Globus pallidus (tissue), 1 donor: ENCODE measurements around the gene ZNF684.
"Not testable (repeated sequence)": the region's sequence is repeated elsewhere in the genome, so short reads cannot be mapped to it uniquely, and the experiment has no call there.

Experiments
- DNase-seq: peaks from one replicate; pipeline ENCODE4 v3.0.0-alpha.2; 2015; ENCODE audit warnings: low spot score

The ZNF684 gene

DNA sequence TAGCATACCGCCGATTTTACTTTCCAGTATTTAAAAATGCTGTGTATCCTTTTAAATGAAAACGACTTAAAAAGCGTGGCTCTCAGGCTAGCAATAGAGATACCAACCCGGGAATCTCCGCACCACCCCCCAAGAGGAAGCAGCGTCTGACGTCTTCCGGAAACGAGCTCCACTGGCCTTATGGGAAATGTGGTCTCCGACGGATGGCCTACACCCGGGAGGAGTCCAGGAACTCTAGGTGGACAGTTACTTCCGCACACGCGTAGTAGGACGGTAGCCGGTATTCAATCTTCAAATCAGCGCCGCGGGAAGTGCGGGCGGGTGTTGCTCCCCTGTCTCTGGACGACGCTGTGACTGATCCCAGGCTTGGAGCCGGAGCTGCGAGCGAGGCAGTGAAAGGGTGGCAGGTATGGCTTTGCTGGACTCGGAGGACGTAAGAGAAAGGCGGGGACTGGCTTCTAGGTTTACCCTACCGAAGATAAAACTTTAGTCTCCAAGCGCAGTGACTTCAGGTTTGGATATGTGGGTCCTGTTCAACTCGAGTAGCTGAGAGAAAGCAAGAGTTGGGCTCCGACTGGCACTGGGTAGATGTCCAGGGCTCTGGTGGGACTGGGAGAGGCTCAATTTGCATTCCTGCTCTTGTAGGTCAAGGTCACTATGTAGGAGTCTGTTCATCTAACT is at the start of gene ZNF684:
TSS of gene ZNF684 (plus strand) at position 257 of the 681 bp plus-strand sequence. CDS start 1,530 bp downstream, outside the sequence.
- DNase-seq, result peak; percentile 92

DNA sequence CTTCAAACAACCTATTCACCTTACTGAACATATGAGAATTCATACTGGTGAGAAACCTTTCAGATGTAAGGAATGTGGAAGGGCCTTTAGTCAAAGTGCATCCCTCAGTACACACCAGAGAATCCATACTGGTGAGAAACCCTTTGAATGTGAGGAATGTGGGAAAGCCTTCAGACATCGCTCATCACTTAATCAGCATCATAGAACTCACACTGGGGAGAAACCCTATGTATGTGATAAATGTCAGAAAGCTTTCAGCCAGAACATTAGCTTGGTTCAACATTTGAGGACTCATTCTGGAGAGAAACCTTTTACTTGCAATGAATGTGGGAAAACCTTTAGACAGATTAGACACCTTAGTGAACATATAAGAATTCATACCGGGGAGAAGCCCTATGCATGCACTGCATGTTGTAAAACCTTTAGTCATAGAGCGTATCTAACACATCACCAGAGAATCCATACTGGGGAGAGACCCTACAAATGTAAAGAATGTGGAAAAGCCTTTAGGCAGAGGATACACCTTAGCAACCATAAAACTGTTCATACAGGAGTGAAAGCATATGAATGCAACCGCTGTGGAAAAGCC is 36.0 kb upstream of the ZNF684 start:
- no peak for DNase-seq

DNA sequence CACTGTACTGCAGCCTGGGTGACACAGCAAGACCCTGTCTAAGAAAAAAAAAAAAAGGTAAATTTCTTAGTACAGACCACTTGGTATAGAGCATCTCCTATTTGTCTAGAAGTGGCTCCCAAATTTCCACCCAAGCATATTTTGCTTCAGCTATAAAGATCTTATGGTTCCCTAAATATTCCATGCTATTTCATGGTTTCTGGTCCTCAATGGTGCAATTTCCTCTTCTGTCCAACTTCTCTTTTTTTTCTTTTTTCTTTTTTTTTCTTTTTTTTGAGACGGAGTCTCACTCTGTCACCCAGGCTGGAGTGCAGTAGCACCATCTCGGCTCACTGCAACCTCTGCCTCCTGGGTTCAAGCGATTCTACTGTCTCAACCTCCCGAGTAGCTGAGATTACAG is 28.8 kb upstream of the ZNF684 start:
- not testable (repeated sequence) for DNase-seq

DNA sequence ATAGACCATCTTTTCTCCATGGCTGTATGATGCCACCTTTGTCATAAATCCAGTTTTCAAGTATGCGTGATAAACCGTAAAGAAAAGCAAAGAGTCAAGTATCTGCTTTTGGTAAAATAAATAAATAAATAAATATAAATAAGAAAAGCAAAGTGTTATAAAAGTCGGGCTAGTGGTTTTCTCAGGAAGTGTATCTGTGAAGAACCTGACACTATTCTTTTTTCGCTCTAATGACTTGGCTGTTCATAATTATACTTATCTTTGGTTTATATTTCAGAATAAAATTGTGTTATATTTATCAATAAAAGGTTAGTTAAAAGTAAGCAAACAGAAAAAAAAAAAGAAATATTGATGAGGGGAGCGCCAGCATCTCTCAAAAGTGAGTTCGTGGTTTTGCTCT is 23.5 kb upstream of the ZNF684 start:
- no peak for DNase-seq

DNA sequence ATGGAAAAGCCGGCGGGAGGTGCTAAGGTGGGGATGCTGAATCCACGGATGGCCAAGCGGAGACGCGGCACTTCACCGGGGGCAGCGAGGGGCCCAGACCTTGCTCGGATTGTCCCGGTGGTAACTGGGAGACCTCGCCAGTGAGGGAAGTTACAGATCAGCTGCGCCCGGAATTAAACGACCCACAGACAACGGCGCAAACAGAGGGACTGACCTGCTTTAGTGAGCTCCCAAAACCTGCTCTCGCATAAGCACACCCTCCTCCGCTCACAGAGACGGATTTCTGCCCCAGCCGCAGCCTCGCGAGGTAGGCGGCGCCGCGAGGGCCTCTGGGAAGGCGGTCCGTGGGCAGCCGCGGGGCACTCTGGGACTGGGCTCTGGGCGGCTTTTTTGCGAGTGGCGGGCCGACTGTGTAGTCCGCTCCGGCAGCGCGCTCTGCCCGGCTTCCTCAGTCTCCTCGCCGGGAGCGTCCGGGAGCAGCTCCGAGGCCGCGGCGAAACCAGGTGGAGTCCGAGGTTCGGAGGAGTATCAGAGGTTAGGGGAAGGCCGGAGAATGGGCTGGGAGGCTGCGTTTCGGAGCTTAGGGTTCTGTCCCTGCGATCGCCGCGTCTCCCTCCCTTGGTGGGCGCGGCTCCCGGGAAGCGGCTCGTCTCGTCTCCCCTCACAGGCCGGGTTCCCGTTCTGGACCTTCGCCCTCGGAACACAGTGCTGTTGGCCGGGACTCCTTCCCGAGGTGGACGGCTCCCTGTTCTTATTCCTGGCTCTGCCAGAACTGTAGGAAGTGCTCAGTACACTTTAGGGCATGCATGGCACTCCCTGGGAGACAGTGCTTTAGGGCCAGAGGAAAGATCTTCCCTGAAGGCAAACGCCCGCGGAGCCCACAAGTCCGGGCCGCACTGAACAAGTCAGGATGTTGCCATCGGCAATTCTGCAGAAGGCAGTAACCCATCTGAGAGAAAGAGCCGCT is 22.8 kb upstream of the ZNF684 start, which contains the start of gene EXO5:
TSS of gene EXO5 (plus strand) at position 393 of the 967 bp plus-strand sequence. CDS start 5,778 bp downstream, outside the sequence.
- peak; percentile 56 for DNase-seq

DNA sequence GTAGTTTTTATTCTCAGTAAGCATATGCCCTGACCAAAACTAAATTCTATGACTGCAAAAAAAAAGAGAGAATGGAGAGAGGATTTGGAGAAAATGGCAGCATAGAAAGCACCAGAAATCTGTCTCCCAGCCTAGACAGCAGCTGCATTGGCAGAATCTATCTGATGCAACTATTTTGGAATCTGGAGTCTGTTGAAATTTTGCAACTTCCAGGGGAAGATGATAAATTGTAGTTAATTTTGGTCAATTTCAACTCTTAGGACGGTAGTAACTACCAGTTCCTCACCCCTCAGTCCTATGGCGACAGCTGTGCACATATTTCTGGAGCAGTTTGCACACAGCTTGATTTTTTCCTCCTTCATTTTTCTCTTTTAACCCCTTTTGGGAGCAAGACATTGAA is 11.9 kb upstream of the ZNF684 start:
- no peak for DNase-seq

DNA sequence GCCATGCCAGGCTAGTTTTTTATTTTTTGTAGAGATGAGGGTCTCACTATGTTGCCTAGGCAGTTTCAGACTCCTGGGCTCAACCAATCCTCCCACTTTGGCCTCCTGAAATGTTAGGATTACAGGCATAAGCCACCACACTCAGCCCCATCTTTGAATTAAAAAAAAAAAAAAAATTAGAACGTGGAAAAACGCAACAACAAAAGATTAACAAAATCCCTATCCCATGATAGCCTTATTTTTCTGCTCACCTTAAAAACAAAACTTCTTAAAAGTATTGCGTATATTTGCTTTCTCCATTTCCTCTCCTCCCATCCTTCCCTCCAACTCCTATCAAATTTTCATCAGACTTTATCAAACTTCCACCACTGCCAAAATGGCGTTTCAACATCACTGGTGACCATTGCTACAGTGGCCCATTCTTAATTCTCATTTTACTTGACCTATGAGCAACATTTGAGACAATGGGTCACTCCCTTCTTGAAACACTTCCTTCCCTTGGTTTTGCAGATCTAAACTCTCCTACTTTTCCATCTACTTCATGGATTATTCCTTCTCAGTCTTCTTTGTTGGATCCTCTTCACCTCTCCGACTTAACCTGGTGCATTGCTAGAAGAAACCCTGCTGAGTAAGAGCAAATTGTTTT is 579 bp upstream of the ZNF684 start:
- no peak for DNase-seq

DNA sequence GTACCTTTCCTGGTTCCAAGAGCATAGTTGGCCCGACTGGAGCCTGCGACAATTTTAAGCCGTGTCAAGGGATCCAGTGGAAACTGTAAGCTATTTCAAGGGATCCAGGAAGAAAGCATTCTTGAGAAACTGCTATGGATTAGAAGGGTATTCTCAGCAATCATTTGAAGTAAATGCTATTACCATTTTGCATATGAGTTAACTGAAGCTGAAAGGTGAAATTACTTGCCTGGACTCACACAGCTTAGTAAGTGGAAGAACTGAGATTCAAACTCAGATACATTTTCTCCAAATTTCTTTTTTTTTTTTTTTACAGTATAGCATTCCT is 589 bp downstream of the ZNF684 start:
- no peak for DNase-seq

DNA sequence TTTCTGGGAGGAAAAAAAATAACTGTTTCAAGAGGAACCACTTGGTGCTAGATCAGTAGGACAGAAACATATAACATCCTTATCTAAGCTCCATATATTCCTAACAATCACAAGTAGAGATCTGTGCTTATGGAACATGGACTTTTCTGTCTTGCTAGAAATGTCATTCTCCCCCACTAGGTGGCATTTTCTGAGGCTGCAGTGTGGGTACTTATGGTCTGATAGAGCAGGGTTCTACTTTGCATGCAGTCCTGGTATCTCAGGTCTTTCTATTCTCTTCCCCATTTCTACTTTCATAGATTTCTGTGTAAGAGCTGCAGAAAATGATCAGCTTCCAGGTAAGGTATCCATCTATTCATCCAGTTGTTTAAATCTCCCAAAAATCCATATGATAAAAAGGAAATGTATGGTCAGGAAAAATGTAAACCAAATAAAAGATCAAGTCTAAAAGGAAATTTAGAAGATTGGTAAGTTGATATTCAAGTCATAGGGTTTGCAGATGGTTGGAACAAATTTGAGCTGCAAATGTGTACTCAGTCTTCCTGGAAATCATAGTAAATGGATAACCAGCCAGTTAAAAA is 1.5 kb downstream of the ZNF684 start:
- peak; percentile 55 for DNase-seq

DNA sequence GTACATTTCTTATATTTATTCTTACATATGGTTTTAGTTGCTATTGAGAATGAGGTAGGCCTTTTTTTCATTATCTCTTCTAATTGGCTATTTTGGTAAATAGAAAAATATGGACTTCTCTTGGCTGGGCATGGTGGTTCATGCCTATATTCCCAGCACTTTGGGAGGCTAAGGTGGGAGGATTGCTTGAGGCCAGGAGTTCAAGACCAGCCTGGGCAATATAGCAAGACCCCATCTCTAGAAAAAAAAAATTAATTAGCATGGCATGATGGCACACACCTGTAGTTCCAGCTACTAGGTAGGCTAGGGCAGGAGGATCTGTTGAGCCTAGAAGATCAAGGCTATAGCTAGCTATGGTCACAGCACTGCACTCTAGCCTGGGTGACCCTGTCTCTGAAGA is 3.2 kb downstream of the ZNF684 start:
- DNase-seq, result no peak

DNA sequence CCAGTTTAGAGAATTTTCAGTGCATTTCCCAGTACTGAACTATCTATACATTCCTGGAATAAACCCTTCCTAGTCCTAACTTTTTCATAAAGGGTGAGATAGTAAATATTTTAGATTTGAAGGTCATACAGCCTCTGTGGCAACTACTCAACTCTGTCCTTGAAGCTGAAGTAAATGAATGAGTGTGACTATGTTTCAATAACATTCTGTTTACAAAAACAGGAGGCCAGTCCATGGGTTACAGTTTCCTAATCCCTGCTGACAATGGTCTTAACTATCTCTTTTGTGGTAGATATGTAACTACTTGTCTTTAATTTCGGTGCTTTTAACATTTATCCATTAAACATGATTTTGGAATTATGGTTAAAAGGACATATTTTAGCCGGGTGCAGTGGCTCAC is 4.3 kb downstream of the ZNF684 start:
- no peak for DNase-seq

DNA sequence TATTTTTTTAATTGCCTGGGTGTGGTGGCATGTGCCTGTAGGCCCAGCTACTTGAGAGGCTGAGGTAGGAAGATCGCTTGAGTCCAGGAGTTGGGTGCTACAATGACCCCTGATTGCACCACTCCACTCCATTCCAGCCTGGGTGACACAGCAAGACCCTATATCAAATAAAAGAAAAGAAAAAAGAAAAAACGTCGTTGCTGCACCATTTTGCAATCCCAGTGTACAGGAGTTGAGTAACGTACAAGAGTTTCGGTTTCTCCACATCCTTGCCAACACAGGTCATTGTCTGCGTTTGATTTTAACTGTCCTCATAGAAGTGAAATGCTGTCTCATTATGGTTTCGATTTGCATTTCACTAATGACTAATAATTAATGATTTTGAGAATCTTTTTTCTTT is 7.9 kb downstream of the ZNF684 start:
- no peak for DNase-seq

DNA sequence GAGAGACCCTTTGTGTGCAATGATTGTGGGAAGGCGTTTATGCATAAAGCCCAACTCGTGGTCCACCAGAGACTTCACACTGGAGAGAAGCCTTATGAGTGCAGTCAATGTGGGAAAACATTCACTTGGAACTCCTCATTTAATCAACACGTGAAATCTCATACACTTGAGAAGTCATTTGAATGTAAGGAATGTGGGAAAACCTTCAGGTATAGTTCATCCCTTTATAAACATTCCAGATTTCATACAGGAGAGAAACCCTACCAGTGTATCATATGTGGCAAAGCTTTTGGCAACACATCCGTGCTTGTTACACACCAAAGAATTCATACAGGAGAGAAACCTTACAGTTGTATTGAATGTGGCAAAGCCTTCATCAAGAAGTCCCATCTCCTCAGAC is 15.5 kb downstream of the ZNF684 start:
- no peak for DNase-seq

DNA sequence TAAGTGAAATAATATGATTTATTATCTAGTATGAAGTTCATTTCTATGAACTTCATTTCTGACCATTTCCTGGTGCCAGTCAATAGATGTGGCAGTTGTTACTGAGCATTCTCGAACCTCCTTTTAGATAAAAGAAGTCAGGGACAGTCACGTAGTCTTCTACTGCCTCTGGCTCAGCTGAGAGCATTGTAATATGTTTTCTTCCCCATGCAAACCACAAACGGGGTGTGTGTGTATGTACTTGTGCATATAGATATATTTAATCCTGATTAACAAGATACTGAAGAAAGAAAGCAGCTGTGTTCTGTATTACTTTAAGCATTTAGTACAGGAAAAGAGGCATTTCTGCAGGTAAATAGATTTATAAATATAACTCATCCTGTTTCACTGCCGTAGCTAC is 21.6 kb downstream of the ZNF684 start:
- no peak for DNase-seq

DNA sequence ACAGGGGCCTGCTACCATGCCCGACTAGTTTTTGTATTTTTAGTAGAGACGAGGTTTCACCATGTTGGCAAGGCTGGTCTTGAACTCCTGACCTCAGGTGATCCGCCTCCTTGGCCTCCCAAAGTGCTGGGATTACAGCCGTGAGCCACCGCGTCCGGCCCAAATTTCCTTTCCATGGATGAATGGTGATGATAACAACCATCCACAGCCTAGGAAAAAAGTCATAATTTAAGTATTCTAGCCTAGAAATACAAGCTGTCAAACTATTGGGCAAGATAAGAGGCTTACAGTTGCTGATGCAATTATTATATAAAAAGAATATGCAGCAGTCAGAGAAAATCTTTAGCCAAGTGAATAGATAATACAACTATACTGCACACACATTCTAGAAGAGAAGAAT is 23.4 kb downstream of the ZNF684 start:
- not testable (repeated sequence) for DNase-seq

DNA sequence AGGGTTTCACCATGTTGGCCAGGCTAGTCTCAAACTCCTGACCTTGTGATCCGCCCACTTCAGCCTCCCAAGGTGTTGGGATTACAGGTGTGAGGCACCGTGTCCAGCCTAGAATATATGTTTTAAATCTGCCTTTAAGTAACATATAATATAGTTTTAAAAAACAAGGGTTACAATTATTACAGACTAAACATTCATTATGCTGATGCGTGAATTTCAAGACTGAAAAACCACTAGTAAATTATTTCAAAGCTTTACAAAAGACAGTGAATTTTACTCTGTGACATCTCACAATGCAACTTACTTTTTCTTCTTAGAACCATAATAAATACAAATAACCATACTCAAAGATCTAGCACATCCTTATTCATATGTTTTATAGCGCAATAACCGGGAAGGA is 24.7 kb downstream of the ZNF684 start:
- DNase-seq, result no peak

DNA sequence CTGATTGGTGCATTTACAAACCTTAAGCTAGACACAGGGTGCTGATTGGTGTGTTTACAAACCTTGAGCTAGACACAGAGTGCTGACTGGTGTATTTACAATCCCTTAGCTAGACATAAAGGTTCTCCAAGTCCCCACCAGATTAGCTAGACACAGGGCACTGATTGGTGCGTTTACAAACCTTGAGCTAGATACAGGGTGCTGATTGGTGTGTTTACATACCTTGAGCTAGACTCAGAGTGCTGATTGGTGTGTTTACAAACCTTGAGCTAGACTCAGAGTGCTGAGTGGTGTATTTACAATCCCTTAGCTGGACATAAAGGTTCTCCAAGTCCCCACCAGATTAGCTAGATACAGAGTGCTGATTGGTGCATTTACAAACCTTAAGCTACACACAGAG is 26.8 kb downstream of the ZNF684 start:
- DNase-seq, result not testable (repeated sequence)

DNA sequence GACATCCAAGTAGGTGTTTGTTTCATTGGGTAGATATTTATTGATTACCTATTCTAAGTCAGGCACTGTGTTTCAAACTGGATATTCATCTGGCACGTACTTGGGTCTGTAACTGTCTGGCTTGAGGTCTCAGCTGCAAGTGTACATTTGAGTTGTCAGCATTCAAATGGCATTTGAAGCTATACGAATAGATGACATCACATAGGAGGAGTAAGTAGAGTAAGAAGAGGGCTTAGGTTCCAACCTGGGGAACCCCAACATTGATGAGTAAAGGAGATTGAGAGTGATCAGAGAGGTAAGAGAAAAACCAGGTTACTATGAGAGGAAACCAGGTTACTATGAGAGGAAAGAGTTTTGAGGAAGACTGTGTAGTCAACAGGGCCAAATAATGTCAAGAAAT is 30.7 kb downstream of the ZNF684 start:
- no peak for DNase-seq

DNA sequence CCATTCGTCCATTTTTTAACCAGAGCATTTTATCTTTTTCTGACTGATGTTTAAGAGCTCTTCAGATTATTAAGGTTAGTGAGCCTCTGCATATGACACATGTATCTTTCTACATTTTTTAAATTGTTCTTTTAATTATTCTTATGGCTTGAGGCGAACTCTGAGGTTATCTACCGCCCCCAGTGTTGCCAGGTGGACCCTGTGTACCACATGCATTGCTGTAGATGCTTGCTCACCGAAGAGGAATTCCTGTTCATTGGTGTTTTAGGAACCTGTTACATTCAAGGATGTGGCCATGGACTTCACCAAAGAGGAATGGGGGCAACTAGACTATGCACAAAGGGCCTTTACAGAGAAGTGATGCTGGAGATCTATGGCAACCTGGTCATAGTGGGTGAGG is 31.8 kb downstream of the ZNF684 start:
- no peak for DNase-seq

DNA sequence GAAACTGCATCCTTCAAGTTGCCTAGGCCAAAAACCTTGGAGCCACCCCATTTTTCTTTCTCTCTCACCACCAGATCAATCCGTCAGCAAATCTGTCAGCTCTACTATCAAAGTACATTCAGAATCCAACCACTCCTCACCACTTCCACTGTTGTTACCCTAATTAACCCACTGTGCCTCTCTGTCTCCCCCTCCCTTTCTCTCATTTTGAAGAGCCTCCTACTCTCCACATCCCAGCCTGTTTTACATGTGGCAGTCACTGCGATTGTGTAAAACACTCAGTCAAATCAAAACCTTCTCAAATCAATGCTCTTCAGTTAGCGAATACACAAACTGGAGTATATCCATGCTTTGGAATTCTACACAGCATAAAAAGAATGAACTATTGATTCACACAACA is 33.1 kb downstream of the ZNF684 start:
- no peak for DNase-seq

DNA sequence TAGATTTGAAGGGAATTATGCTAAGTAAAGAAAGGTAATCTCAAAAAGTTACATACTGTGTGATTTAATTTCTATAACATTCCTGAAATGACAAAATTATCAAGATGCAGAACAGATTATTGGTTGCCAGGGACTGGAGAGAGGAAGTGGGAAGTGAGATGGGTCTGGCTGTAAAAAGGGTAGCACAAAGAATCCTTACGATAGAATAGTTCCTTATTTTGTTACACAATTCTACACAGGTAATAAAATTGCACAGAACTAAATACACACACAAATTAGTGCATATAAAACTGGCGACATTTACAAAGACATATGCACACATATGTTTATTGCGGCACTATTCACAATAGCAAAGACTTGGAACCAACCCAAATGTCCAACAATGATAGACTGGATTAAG is 33.5 kb downstream of the ZNF684 start:
- DNase-seq, result no peak

DNA sequence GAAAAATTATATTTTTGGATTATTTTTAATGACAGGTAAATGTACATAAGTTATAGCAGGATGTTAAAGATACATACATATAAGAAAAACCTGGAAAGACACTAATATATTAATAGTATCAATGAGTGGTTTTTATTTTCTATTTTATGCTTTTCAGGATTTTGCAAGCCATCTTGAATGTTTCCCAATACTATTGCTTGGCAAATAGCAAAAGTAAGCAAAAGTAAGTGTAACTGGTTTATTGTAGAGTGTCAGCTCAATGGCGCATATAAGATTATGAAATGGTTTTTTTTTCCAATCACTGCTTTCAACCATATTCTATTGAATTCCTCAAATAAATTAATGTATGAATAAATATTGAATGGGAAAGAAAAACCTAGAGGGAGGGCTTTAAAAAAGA is 36.4 kb downstream of the ZNF684 start:
- DNase-seq, result no peak
